K562 (cell line): ENCODE results near the gene NSF. TPM values are rescaled to one million over a fixed set of nuclear protein-coding genes. Genes with fewer than 3 reads are reported as not detected.

ENCODE experiments used
- ATF1 ChIP-seq, 2 experiments: fragments of 450-650 bp in 1 of 2; IDR thresholded peaks; 2 replicates each; pipeline ENCODE4 v1.6.1; 2016; ENCODE audit warnings: missing compliant biosample characterization in 1 of 2, missing genetic modification characterization in 1 of 2
- CBFB ChIP-seq: sonication (generic); formaldehyde crosslinking; IDR thresholded peaks from 2 replicates; pipeline ENCODE4 v1.4.0; 2020; ENCODE audit warnings: mild to moderate bottlenecking, missing genetic modification reagents
- HIVEP1 ChIP-seq: fragments of 250-450 bp; sonication (Bioruptor Pico); IDR thresholded peaks from 2 replicates; pipeline ENCODE4 v1.4.0; 2020; ENCODE audit warnings: mild to moderate bottlenecking
- IFI16 ChIP-seq: fragments of 250-450 bp; sonication (Bioruptor Pico); IDR thresholded peaks from 2 replicates; pipeline ENCODE4 v2.1.2; 2022; ENCODE audit warnings: mild to moderate bottlenecking, inconsistent platforms
- MYC ChIP-seq, 2 experiments: fragments of 250-450 bp in 1 of 2; sonication (Bioruptor Pico) in 1 of 2; IDR thresholded peaks; 2 replicates each; pipeline versions ENCODE4 v1.5.1 to v1.6.1; 2012 to 2021; ENCODE audit warnings: low read depth in 2 of 2, borderline replicate concordance in 1 of 2, improper control_type of control experiment in 1 of 2, low read length in 1 of 2, mild to moderate bottlenecking in 1 of 2, moderate library complexity in 1 of 2
- NFE2L1 ChIP-seq: fragments of 450-650 bp; IDR thresholded peaks from 2 replicates; pipeline ENCODE4 v1.6.1; 2016; ENCODE audit warnings: missing genetic modification characterization, low read depth, mild to moderate bottlenecking, missing compliant biosample characterization, moderate library complexity, borderline replicate concordance
- SIN3A ChIP-seq, 2 experiments: fragments of 150-350 bp in 1 of 2; IDR thresholded peaks; 2 replicates each; pipeline ENCODE4 v1.6.1; 2011 to 2016; ENCODE audit warnings: borderline replicate concordance in 2 of 2, low read depth in 2 of 2, low read length in 2 of 2, mild to moderate bottlenecking in 2 of 2, moderate library complexity in 2 of 2; ENCODE audit not compliant: control insufficient read depth in 1 of 2
- SMAD2 ChIP-seq: fragments of 150-350 bp; IDR thresholded peaks from 2 replicates; pipeline ENCODE4 v1.6.1; 2014; ENCODE audit warnings: low read depth, mild to moderate bottlenecking, low read length
- SP1 ChIP-seq: sonication (generic); formaldehyde crosslinking; IDR thresholded peaks from 2 replicates; pipeline ENCODE4 v1.8.1; 2022; ENCODE audit warnings: mild to moderate bottlenecking, missing genetic modification reagents
- SREBF2 ChIP-seq: sonication (generic); formaldehyde crosslinking; IDR thresholded peaks from 2 replicates; pipeline ENCODE4 v1.4.0; 2020; ENCODE audit warnings: mild to moderate bottlenecking, missing genetic modification reagents
- TCF7 ChIP-seq: sonication (generic); IDR thresholded peaks from 2 replicates; pipeline ENCODE4 v1.6.1; 2016; ENCODE audit warnings: antibody characterized with exemption, borderline replicate concordance
- ZBTB17 ChIP-seq: fragments of 450-650 bp; formaldehyde crosslinking; IDR thresholded peaks from 2 replicates; pipeline ENCODE4 v1.4.0; 2020; ENCODE audit warnings: mild to moderate bottlenecking
- ZBTB7A ChIP-seq: IDR thresholded peaks from 2 replicates; pipeline ENCODE4 v1.6.1; 2011; ENCODE audit warnings: low read depth, mild to moderate bottlenecking, low read length, moderate library complexity, borderline replicate concordance; ENCODE audit not compliant: control insufficient read depth
- ZBTB8A ChIP-seq: fragments of 450-650 bp; IDR thresholded peaks from 2 replicates; pipeline ENCODE4 v1.6.1; 2018; ENCODE audit warnings: mild to moderate bottlenecking, moderate library complexity; ENCODE audit not compliant: partially characterized antibody
- ZNF134 ChIP-seq: fragments of 250-450 bp; sonication (Bioruptor Pico); conservative IDR thresholded peaks from 2 replicates; pipeline ENCODE4 v1.4.0; 2020
- ZNF324 ChIP-seq: fragments of 250-450 bp; sonication (Bioruptor Pico); IDR thresholded peaks from 2 replicates; pipeline ENCODE4 v1.4.0; 2020; ENCODE audit warnings: mild to moderate bottlenecking
- ZNF431 ChIP-seq: sonication (generic); formaldehyde crosslinking; IDR thresholded peaks from 2 replicates; pipeline ENCODE4 v1.8.0; 2022; ENCODE audit warnings: mild to moderate bottlenecking, missing genetic modification reagents
- ZNF444 ChIP-seq: fragments of 250-450 bp; sonication (Bioruptor Pico); IDR thresholded peaks from 2 replicates; pipeline ENCODE4 v1.4.0; 2020; ENCODE audit warnings: mild to moderate bottlenecking, moderate library complexity
- ZNF717 ChIP-seq: fragments of 250-450 bp; sonication (Bioruptor Pico); IDR thresholded peaks from 2 replicates; pipeline ENCODE4 v1.5.0; 2021
- ZNF780A ChIP-seq: fragments of 250-450 bp; sonication (Bioruptor Pico); IDR thresholded peaks from 2 replicates; pipeline ENCODE4 v1.5.0; 2021; ENCODE audit warnings: mild to moderate bottlenecking
- polyA plus RNA-seq, 8 experiments: library from polyadenylated mRNA; depleted of rRNA in 4 of 8; stranded (reverse) in 5 of 8; unstranded in 3 of 8; fragments of >200 nt; fragmentation: Nextera tagmentation in 2 of 8; fragmentation: Illumina TruSeq in 1 of 8; extraction: Ambion mirVana in 2 of 8; extraction: Trizol in 1 of 8; gene quantifications; 2 replicates each; pipeline versions ENCODE4 v1.2.1 to v1.2.3, GENCODE V29; 2011 to 2014; ENCODE audit warnings: inconsistent platforms in 1 of 8, missing spikeins in 1 of 8
- total RNA-seq, 7 experiments: library from RNA; depleted of rRNA in 6 of 7; stranded (reverse); fragments of >200 nt in 6 of 7; fragmentation: Illumina TruSeq in 2 of 7; extraction: Trizol in 2 of 7; gene quantifications; 2 replicates each; pipeline versions ENCODE4 v1.2.1 to v1.2.3, GENCODE V29; 2011 to 2021; ENCODE audit warnings: low replicate concordance in 1 of 7
- TF ChIP-seq, protein P1 (sequence below): fragments of 250-450 bp; sonication (Bioruptor Pico); IDR thresholded peaks from 2 replicates; pipeline ENCODE4 v1.4.0; 2020
- TF ChIP-seq, protein P2 (sequence below): fragments of 250-450 bp; sonication (Bioruptor Pico); IDR thresholded peaks from 2 replicates; pipeline ENCODE4 v1.4.0; 2020; ENCODE audit warnings: mild to moderate bottlenecking, moderate library complexity

The NSF gene
- total and polyA plus RNA-seq, 9 of the 15 experiments (the other 6 are each of a cell fraction or from before 2014, with no cell fraction given) = 16.7 to 39.8 (median 36.7) TPM

DNA sequence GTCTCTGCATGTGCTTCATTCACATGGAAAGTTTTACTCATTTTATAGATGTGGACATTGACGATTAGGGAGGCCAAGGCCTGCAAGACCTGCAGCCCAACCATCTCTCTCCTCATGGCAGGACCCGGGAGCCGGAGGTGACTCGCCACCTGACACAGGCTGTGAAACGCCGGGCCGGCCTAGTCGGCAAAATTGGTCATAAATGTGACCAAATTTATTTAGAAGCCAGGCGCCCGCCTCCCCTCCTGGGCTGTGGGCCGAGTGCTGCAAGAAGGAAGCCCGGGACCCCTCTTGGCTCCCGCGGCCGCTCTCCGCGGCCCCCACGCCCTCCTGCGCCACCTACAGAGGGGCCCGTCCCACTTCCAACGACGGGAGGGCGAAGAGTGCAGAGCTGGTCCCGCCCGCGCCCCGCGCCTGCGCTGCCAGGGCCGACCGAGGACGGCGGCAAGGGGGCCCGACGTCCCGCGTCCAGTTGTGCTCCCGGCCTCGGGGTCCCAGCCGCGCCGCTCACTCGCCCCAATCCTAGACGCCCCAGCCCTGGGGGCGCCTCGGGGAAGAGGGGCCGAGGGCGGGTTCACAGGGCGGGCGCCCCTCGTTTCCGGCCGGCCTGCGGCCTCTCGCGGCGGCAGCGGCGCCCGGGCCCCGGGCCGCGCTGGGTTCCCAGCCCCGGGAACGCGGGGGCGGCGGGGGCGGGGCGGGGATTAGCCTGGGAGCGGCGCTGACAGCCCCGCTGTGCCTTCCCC lies 180.5 kb downstream of the NSF start (continued):
- TF ChIP-seq, protein P1, sequence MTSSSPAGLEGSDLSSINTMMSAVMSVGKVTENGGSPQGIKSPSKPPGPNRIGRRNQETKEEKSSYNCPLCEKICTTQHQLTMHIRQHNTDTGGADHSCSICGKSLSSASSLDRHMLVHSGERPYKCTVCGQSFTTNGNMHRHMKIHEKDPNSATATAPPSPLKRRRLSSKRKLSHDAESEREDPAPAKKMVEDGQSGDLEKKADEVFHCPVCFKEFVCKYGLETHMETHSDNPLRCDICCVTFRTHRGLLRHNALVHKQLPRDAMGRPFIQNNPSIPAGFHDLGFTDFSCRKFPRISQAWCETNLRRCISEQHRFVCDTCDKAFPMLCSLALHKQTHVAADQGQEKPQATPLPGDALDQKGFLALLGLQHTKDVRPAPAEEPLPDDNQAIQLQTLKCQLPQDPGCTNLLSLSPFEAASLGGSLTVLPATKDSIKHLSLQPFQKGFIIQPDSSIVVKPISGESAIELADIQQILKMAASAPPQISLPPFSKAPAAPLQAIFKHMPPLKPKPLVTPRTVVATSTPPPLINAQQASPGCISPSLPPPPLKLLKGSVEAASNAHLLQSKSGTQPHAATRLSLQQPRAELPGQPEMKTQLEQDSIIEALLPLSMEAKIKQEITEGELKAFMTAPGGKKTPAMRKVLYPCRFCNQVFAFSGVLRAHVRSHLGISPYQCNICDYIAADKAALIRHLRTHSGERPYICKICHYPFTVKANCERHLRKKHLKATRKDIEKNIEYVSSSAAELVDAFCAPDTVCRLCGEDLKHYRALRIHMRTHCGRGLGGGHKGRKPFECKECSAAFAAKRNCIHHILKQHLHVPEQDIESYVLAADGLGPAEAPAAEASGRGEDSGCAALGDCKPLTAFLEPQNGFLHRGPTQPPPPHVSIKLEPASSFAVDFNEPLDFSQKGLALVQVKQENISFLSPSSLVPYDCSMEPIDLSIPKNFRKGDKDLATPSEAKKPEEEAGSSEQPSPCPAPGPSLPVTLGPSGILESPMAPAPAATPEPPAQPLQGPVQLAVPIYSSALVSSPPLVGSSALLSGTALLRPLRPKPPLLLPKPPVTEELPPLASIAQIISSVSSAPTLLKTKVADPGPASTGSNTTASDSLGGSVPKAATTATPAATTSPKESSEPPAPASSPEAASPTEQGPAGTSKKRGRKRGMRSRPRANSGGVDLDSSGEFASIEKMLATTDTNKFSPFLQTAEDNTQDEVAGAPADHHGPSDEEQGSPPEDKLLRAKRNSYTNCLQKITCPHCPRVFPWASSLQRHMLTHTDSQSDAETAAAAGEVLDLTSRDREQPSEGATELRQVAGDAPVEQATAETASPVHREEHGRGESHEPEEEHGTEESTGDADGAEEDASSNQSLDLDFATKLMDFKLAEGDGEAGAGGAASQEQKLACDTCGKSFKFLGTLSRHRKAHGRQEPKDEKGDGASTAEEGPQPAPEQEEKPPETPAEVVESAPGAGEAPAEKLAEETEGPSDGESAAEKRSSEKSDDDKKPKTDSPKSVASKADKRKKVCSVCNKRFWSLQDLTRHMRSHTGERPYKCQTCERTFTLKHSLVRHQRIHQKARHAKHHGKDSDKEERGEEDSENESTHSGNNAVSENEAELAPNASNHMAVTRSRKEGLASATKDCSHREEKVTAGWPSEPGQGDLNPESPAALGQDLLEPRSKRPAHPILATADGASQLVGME (CRISPR knock-in tag) = no peak
- no peak for TF ChIP-seq TCF7
- TF ChIP-seq ZNF780A (CRISPR knock-in tag) = no peak
- no peak for TF ChIP-seq SREBF2
- TF ChIP-seq MYC (IDR thresholded peaks at IDR 0.05; ENCODE audit: low read depth, low read length) = no peak; the same call in 1 of the 2 replicates
- TF ChIP-seq MYC (CRISPR knock-in tag; IDR thresholded peaks at IDR 0.05; ENCODE audit: borderline replicate concordance, low read depth) = peak; percentile 28; the same call in 1 of the 2 replicates
- no peak for TF ChIP-seq ZNF717 (CRISPR knock-in tag)
- TF ChIP-seq HIVEP1 (CRISPR knock-in tag) = no peak
- no peak for TF ChIP-seq IFI16 (CRISPR knock-in tag)
- no peak for TF ChIP-seq ZNF444 (CRISPR knock-in tag)
- TF ChIP-seq ZNF324 (CRISPR knock-in tag) = no peak
- no peak for TF ChIP-seq CBFB (CRISPR knock-in tag)
- no peak for TF ChIP-seq SP1 (CRISPR knock-in tag)
- TF ChIP-seq ZNF134 (CRISPR knock-in tag) = no peak
- no peak for TF ChIP-seq ZNF431 (CRISPR knock-in tag)
- TF ChIP-seq ZBTB8A = no peak
- TF ChIP-seq, protein P2, sequence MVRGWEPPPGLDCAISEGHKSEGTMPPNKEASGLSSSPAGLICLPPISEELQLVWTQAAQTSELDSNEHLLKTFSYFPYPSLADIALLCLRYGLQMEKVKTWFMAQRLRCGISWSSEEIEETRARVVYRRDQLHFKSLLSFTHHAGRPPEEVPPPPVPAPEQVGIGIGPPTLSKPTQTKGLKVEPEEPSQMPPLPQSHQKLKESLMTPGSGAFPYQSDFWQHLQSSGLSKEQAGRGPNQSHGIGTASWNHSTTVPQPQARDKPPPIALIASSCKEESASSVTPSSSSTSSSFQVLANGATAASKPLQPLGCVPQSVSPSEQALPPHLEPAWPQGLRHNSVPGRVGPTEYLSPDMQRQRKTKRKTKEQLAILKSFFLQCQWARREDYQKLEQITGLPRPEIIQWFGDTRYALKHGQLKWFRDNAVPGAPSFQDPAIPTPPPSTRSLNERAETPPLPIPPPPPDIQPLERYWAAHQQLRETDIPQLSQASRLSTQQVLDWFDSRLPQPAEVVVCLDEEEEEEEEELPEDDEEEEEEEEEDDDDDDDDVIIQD (CRISPR knock-in tag) = no peak
- TF ChIP-seq NFE2L1 (tag) = no peak
- no peak for TF ChIP-seq SIN3A (IDR thresholded peaks at IDR 0.05; ENCODE audit: borderline replicate concordance in 2 of 2, control insufficient read depth in 1 of 2, low read depth in 2 of 2, low read length in 2 of 2)
- peak; percentile 37; the same call in 1 of the 2 replicates for TF ChIP-seq ZBTB7A
- no peak; the same call in 1 of the 2 replicates for TF ChIP-seq ZBTB17 (CRISPR knock-in tag)
- no peak for TF ChIP-seq SMAD2
- no peak for TF ChIP-seq ATF1 (CRISPR knock-in tag; IDR thresholded peaks at IDR 0.05)
- TF ChIP-seq ATF1 (tag; IDR thresholded peaks at IDR 0.05) = 0 out of 2 replicates have a peak, but pooled peaks have one; percentile 12
